ENCODE data around the gene RAB35.

The RAB35 gene

DNA sequence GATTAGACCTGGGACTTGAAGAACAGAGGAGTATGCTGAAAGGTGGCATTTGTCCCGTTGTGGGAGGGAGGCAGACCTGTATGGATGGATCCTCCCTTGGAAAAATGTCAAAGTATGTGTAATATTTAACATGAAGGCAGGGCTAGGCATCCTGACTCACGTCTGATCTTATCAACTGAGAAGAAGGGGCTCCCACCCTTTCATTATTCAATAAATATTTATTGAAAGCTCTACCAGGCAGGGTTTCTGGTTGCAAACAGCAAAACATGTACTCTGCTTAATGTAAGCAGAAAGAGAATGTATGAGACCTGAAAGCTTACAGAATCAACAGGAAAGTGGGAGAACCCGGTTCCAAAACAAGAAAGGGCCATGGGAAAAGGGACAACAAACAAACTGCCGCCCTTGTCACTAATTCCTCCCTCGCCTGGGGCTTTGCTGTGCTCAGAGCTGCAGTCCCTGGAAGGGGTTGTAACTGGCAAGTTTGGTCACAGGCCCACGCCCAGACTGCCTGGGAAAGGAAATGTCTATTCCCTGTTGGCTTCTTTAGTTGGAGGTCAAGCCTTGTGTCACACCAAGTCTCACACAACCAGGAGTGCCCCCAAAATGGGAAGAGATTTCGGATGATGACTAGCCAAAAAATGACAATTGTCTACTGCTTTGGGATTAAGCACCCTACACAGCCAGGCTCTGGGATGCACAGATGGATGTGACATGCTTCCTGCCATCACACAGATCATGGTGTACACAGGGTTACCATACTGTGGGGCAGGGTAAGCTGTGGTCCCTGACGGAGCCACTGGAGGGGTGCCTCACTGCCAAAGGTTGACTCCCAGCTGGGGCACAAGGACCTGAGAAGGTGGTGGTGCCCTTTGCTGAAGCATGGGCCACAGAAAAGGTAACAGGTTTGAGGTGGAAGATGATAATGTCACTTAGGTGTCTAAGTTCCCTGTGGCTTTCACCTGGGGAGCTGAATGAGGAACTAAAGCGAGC, 36.8 kb downstream of the RAB35 start:
- Histone ChIP-seq H3K4me3 (ENCODE audit: low read depth in 1 of 2, low read length in 2 of 2) (no peak overlapping the region), H3K27me3 (ENCODE audit: low read depth, low read length) (no peaks in the 10 kb centered on the region), H3K9me3 (ENCODE audit: control insufficient read depth in 1 of 2, low read length in 2 of 2) (no peaks in the 10 kb centered on the region), H3K27ac (ENCODE audit: low read length) (no peak overlapping the region), H3K36me3 (ENCODE audit: control insufficient read depth in 1 of 2, insufficient read depth in 2 of 2, low read length in 2 of 2) (no peaks in the 10 kb centered on the region), H3K4me1 (ENCODE audit: control insufficient read depth in 1 of 2, insufficient read depth in 2 of 2, low read length in 2 of 2) (no peaks in the 10 kb centered on the region)

DNA sequence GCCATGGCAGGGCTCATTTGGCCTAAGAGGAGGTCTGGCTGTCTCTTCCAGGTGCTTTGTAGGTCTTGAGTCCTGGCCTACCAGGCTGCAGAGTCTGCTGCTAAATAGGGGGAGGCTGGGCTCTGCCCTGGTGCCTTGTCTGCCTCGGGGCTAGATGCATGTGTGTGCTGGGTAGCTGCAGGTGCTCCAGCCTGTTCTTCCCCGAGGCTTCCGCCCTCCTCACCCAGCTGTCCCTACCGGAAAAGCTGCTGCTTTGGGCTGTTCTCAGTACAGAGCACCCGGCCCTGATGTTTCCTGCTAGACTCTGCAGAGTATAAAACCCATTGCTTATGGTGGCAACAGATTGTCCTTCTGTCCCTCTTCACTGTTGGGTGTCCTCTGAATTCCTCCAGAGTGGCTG, 37.7 kb downstream of the RAB35 start:
- H3K4me1 ChIP-seq (ENCODE audit: control insufficient read depth in 1 of 2, insufficient read depth in 2 of 2, low read length in 2 of 2) = no peaks in the 10 kb centered on the region
- no peak overlapping the region for H3K27ac ChIP-seq (ENCODE audit: low read length)
- H3K9me3 ChIP-seq (ENCODE audit: control insufficient read depth in 1 of 2, low read length in 2 of 2) = no peaks in the 10 kb centered on the region
- no peaks in the 10 kb centered on the region for H3K27me3 ChIP-seq (ENCODE audit: low read depth, low read length)
- H3K36me3 ChIP-seq (ENCODE audit: control insufficient read depth in 1 of 2, insufficient read depth in 2 of 2, low read length in 2 of 2) = no peaks in the 10 kb centered on the region
- no peak overlapping the region for H3K4me3 ChIP-seq (ENCODE audit: low read depth in 1 of 2, low read length in 2 of 2)

- Histone ChIP-seq H3K36me3 (ENCODE audit: control insufficient read depth in 1 of 2, insufficient read depth in 2 of 2, low read length in 2 of 2) (no peaks in the 10 kb centered on the region), H3K27ac (ENCODE audit: low read length) (no peak overlapping the region), H3K27me3 (ENCODE audit: low read depth, low read length) (no peaks in the 10 kb centered on the region), H3K4me3 (ENCODE audit: low read depth in 1 of 2, low read length in 2 of 2) (no peak overlapping the region), H3K4me1 (ENCODE audit: control insufficient read depth in 1 of 2, insufficient read depth in 2 of 2, low read length in 2 of 2) (no peaks in the 10 kb centered on the region), H3K9me3 (ENCODE audit: control insufficient read depth in 1 of 2, low read length in 2 of 2) (no peaks in the 10 kb centered on the region)
Measured at GRCh38 chr12:120077260-120077659, 39.3 kb downstream of the RAB35 start.

GRCh38 chr12:120076651-120077050, 39.9 kb downstream of the RAB35 start:
- Histone ChIP-seq H3K36me3 (ENCODE audit: control insufficient read depth in 1 of 2, insufficient read depth in 2 of 2, low read length in 2 of 2) (no peaks in the 10 kb centered on the region), H3K27ac (ENCODE audit: low read length) (no peak overlapping the region), H3K4me3 (ENCODE audit: low read depth in 1 of 2, low read length in 2 of 2) (no peak overlapping the region), H3K27me3 (ENCODE audit: low read depth, low read length) (no peaks in the 10 kb centered on the region), H3K9me3 (ENCODE audit: control insufficient read depth in 1 of 2, low read length in 2 of 2) (no peaks in the 10 kb centered on the region), H3K4me1 (ENCODE audit: control insufficient read depth in 1 of 2, insufficient read depth in 2 of 2, low read length in 2 of 2) (no peaks in the 10 kb centered on the region)

DNA sequence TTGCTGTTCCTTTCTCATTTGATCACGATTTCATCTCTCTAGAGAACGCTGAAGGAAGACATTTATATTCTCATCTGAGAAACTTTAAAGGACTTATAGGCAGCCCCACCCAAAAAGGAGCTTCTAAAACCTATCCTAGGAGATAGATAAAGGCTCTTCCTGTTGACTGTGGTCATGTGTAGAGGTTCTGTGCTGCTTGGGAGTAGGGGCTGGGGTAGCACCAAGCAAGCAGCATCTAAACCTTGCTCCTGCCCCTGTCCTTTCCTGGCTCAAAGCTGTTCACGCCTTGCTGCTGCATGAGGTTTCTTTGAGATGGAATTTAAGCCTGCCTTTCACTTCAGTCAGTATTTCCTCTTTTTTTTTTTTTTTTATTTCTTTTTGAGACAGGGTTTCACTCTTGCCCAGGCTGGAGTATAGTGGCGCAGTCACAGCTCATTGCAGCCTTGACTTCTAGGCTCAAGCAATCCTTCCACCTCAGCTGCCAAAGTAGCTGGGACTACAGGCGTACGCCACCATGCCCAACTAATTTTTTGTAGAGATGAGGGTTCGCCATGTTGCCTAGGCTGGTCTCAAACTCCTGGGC, 41.4 kb downstream of the RAB35 start:
- H3K4me1 ChIP-seq (ENCODE audit: control insufficient read depth in 1 of 2, insufficient read depth in 2 of 2, low read length in 2 of 2) = no peaks in the 10 kb centered on the region
- H3K9me3 ChIP-seq (ENCODE audit: control insufficient read depth in 1 of 2, low read length in 2 of 2) = no peaks in the 10 kb centered on the region
- no peaks in the 10 kb centered on the region for H3K27me3 ChIP-seq (ENCODE audit: low read depth, low read length)
- H3K4me3 ChIP-seq (ENCODE audit: low read depth in 1 of 2, low read length in 2 of 2) = no peak overlapping the region
- H3K27ac ChIP-seq (ENCODE audit: low read length) = no peak overlapping the region
- no peaks in the 10 kb centered on the region for H3K36me3 ChIP-seq (ENCODE audit: control insufficient read depth in 1 of 2, insufficient read depth in 2 of 2, low read length in 2 of 2)

GRCh38 chr12:120072472-120073249, 43.9 kb downstream of the RAB35 start:
- no peaks in the 10 kb centered on the region for H3K9me3 ChIP-seq (ENCODE audit: control insufficient read depth in 1 of 2, low read length in 2 of 2)
- H3K36me3 ChIP-seq (ENCODE audit: control insufficient read depth in 1 of 2, insufficient read depth in 2 of 2, low read length in 2 of 2) = no peaks in the 10 kb centered on the region
- H3K4me3 ChIP-seq (ENCODE audit: low read depth in 1 of 2, low read length in 2 of 2) = no peak overlapping the region
- H3K4me1 ChIP-seq (ENCODE audit: control insufficient read depth in 1 of 2, insufficient read depth in 2 of 2, low read length in 2 of 2) = no peaks in the 10 kb centered on the region
- H3K27ac ChIP-seq (ENCODE audit: low read length) = no peak overlapping the region
- no peaks in the 10 kb centered on the region for H3K27me3 ChIP-seq (ENCODE audit: low read depth, low read length)

- Histone ChIP-seq H3K9me3 (ENCODE audit: control insufficient read depth in 1 of 2, low read length in 2 of 2) (no peaks in the 10 kb centered on the region), H3K27ac (ENCODE audit: low read length) (no peak overlapping the region), H3K4me3 (ENCODE audit: low read depth in 1 of 2, low read length in 2 of 2) (no peak overlapping the region), H3K4me1 (ENCODE audit: control insufficient read depth in 1 of 2, insufficient read depth in 2 of 2, low read length in 2 of 2) (no peaks in the 10 kb centered on the region), H3K27me3 (ENCODE audit: low read depth, low read length) (no peaks in the 10 kb centered on the region), H3K36me3 (ENCODE audit: control insufficient read depth in 1 of 2, insufficient read depth in 2 of 2, low read length in 2 of 2) (no peaks in the 10 kb centered on the region)
Measured at GRCh38 chr12:120071493-120072020, 45.0 kb downstream of the RAB35 start.

- H3K4me3 ChIP-seq (ENCODE audit: low read depth in 1 of 2, low read length in 2 of 2) = no peak overlapping the region
- no peak overlapping the region for H3K27ac ChIP-seq (ENCODE audit: low read length)
- no peaks in the 10 kb centered on the region for H3K9me3 ChIP-seq (ENCODE audit: control insufficient read depth in 1 of 2, low read length in 2 of 2)
- H3K27me3 ChIP-seq (ENCODE audit: low read depth, low read length) = no peaks in the 10 kb centered on the region
- H3K4me1 ChIP-seq (ENCODE audit: control insufficient read depth in 1 of 2, insufficient read depth in 2 of 2, low read length in 2 of 2) = no peaks in the 10 kb centered on the region
- no peaks in the 10 kb centered on the region for H3K36me3 ChIP-seq (ENCODE audit: control insufficient read depth in 1 of 2, insufficient read depth in 2 of 2, low read length in 2 of 2)
Measured at GRCh38 chr12:120069278-120069677, 47.3 kb downstream of the RAB35 start.

GRCh38 chr12:120067901-120068300, 48.7 kb downstream of the RAB35 start:
- Histone ChIP-seq H3K4me3 (ENCODE audit: low read depth in 1 of 2, low read length in 2 of 2) (no peak overlapping the region), H3K36me3 (ENCODE audit: control insufficient read depth in 1 of 2, insufficient read depth in 2 of 2, low read length in 2 of 2) (no peaks in the 10 kb centered on the region), H3K27ac (ENCODE audit: low read length) (no peak overlapping the region), H3K4me1 (ENCODE audit: control insufficient read depth in 1 of 2, insufficient read depth in 2 of 2, low read length in 2 of 2) (no peaks in the 10 kb centered on the region), H3K9me3 (ENCODE audit: control insufficient read depth in 1 of 2, low read length in 2 of 2) (no peaks in the 10 kb centered on the region), H3K27me3 (ENCODE audit: low read depth, low read length) (no peaks in the 10 kb centered on the region)

DNA sequence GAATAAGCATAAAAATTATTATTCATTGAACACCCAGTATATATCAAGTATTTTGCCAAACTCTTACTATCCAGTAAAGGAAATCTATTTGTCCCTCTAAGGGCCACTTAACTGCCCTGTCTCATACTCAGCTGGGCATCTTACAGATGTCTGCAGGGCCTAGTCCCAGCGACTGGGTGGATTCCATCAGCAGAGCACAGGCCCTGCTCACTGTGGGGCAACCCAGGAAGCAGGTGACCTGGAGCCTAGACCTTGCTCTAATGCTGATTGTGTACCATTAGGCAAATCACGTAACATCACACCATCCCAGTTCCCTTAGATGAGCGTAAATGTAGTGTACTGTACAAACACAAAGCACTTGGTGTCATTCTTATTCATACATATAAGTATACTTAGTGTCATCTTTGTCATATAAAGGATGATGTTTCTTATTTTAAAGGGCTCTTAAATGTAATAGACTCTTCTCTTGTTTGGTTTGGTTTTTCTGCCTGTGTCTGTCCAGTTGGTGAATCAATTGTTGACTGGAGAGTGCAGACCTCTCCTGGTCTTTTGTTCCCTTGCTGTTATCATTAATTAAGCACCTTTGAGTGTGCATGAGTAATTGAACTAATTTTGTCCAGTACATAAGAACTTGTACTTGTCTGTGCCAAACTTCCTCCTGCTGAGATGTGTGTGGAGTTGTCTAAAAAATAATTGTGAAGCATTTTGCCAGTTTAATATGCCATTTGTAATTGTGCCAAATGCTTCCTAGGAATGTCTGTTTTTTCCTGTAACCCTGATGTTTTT, 49.3 kb downstream of the RAB35 start:
- Histone ChIP-seq H3K9me3 (ENCODE audit: control insufficient read depth in 1 of 2, low read length in 2 of 2) (no peaks in the 10 kb centered on the region), H3K27me3 (ENCODE audit: low read depth, low read length) (no peaks in the 10 kb centered on the region)

More for the DNA sequence above, 49.3 kb downstream of the RAB35 start:
- no peaks in the 10 kb centered on the region for H3K4me1 ChIP-seq (ENCODE audit: control insufficient read depth in 1 of 2, insufficient read depth in 2 of 2, low read length in 2 of 2)
- H3K4me3 ChIP-seq (ENCODE audit: low read depth in 1 of 2, low read length in 2 of 2) = no peak overlapping the region
- no peak overlapping the region for H3K27ac ChIP-seq (ENCODE audit: low read length)
- no peaks in the 10 kb centered on the region for H3K36me3 ChIP-seq (ENCODE audit: control insufficient read depth in 1 of 2, insufficient read depth in 2 of 2, low read length in 2 of 2)
